Heart left ventricle (tissue), 16 donors: ENCODE measurements around the gene MRC2. TPM values are rescaled to one million over a fixed set of nuclear protein-coding genes. Genes with fewer than 3 reads are reported as not detected.

Source experiments
- ATAC-seq, 4 donors: fragments of 200-7000 bp; cut with Tn5 transposase; one replicate each; pipeline ENCODE4 v1.9.1; 2020 to 2022; ENCODE audit warnings: moderate library complexity in 4 of 4, mild to moderate bottlenecking in 3 of 4, moderate number of reproducible peaks in 1 of 4
- DNase-seq, 5 donors: peaks; one replicate each; pipeline ENCODE4 v3.0.0-alpha.2; 2020
- H3K27ac ChIP-seq, 12 donors: fragments of 200-600 bp; sonication (generic) in 4 of 12; one replicate each; pipeline versions ENCODE4 v1.5.0 to v1.8.0; 2016 to 2022; ENCODE audit warnings: mild to moderate bottlenecking in 2 of 12
- H3K27me3 ChIP-seq, 9 donors: fragments of 200-600 bp; sonication (generic) in 2 of 9; one replicate each; pipeline versions ENCODE4 v1.5.1 to v1.8.0; 2016 to 2022; ENCODE audit warnings: mild to moderate bottlenecking in 3 of 9
- H3K36me3 ChIP-seq, 9 donors: fragments of 200-600 bp; sonication (generic) in 2 of 9; one replicate each; pipeline versions ENCODE4 v1.5.0 to v1.8.0; 2018 to 2022; ENCODE audit warnings: mild to moderate bottlenecking in 2 of 9
- H3K4me1 ChIP-seq, 12 donors: fragments of 200-600 bp; sonication (generic) in 4 of 12; one replicate each; pipeline versions ENCODE4 v1.5.0 to v1.8.0; 2016 to 2022; ENCODE audit warnings: mild to moderate bottlenecking in 3 of 12
- H3K4me3 ChIP-seq, 12 donors: fragments of 200-600 bp; sonication (generic) in 4 of 12; one replicate each; pipeline versions ENCODE4 v1.5.0 to v1.8.0; 2017 to 2022; ENCODE audit warnings: mild to moderate bottlenecking in 9 of 12, moderate library complexity in 4 of 12
- H3K9me3 ChIP-seq, 12 donors: fragments of 200-600 bp; sonication (generic) in 4 of 12; one replicate each; pipeline versions ENCODE4 v1.5.0 to v1.8.0; 2016 to 2022; ENCODE audit warnings: mild to moderate bottlenecking in 1 of 12
- POLR2A ChIP-seq, 2 donors: fragments of 450-650 bp; IDR thresholded peaks; one replicate each; pipeline ENCODE4 v1.6.1; 2017; ENCODE audit warnings: antibody characterized with exemption in 2 of 2, mild to moderate bottlenecking in 2 of 2, moderate library complexity in 2 of 2
- WGBS, 4 donors: extraction: QIAGEN DNeasy Blood & Tissue Kit in 2 of 4; methylation state at CpG; one replicate each; pipeline versions ENCODE4 v1.1.5 to v1.1.7; 2013 to 2018; 5-methylcytosine and 5-hydroxymethylcytosine counted together
- intact Hi-C, 10 donors: fragments of 100-400 bp; cut with DNase I; formaldehyde crosslinking; loops; one replicate each; pipeline versions ENCODE4 v1.11.1 to v1.14.2; 2022
- polyA plus RNA-seq, 2 donors: library from polyadenylated mRNA; stranded (reverse); fragments of 200-250 nt; gene quantifications; one replicate each; pipeline ENCODE4 v1.2.3, GENCODE V29; 2013
- total RNA-seq, 9 donors: library from RNA; depleted of rRNA in 2 of 9; stranded (reverse); fragments of >200 nt in 2 of 9; fragmentation: NEBNext Ultra II Directional in 3 of 9; extraction: Animal tissue kit (Norgen Biotek cat#: 25700) in 3 of 9; gene quantifications; one replicate each; pipeline versions ENCODE4 v1.1.0 to v1.2.4, GENCODE V29; 2016 to 2023
- TF ChIP-seq, protein P1 (sequence below), 12 donors: fragments of 200-600 bp; sonication (generic) in 4 of 12; IDR thresholded peaks; one replicate each; pipeline versions ENCODE4 v1.5.0 to v1.8.0; 2018 to 2022; ENCODE audit warnings: antibody characterized with exemption in 12 of 12, mild to moderate bottlenecking in 5 of 12
- donor health status: ischemic (EF 13 %, LVEDD 7.1; RV severe dilation, severe dysfunction).
- donor health status: healthy with polysubstance abuse.
- donor health status: DM: no; HTN: yes; CAD: no.
- donor health status: DM: no; HTN: no; CAD: no.
- donor health status: ischemic (EF 25% LVEDD 6.9; RV normal size, moderate dysfunction).
- donor health status: ischemic (EF 25% LVEDD 5.7; RV mildly dilated, moderate dysfunction).
- donor health status: healthy.
- donor health status: DM: yes; HTN: yes; CAD: no.
- donor health status: ischemic (EF 35%, LVEDD 5.7; RV mildly dilated, moderate dysfunction).
- donor health status: nonischemic (EF 11% LVEDD 7.7; RV severe dilation, severe dysfunction).
- donor health status: DM: yes; HTN: yes; CAD: no.
- donor health status: PGD.
- donor health status: ischemic (EF 29% LVEDD 5.4; RV normal size, mild dysfunction).
- donor health status: nonischemic (EF 23%, LVEDD 6.1; RV moderate dilation, normal function).

Gene MRC2
- total and polyA plus RNA-seq, 11 donors: 13.1 to 50.8 (median 21.0) TPM

DNA sequence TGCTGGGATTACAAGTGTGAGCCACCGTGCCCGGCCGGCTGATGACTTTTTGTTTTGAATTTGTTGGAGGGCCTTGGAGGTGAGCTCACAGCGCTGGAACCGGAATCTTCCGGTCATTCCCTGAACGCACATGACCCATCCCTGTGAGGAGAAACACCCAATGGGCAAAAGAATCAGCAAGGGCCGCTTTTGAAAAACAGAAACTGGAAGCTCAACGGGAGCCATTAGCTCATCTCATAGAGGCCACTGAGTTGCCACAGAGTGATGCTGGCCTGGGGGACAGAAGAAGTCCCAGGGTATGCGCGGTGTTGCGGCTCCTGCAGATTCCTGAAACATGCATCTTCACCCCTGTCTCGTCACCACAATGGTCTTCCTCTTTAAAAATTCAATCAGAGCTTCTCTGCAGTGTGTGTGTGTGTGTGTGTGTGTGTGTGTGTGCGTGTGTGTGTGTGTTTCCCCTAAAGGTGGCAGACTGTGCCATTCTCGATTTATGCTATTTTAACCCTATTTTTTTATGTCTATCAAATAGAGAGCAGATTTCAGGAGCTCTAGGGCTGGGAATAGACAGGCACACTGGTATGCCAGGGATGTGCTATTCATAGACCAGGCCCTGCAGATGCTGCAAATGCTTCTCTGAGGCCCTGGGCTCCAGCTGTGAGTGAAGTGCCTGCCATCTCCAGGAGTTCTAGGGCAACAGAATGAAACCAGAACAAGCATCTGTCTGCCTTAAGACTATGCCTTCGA lies 112.3 kb downstream of the MRC2 start:
- Histone ChIP-seq H3K36me3 (no peaks in the 10 kb centered on the region), H3K4me1 (no peaks in the 10 kb centered on the region), H3K27me3 (no peaks in the 10 kb centered on the region), H3K9me3 (no peaks in the 10 kb centered on the region), H3K4me3 (no peak overlapping the region), H3K27ac (no peak overlapping the region)
- 76 to 82% (median 78%) methylated on average over 16 of the region's 16 CpGs for WGBS, 4 donors
- intact Hi-C loops: no loop called here
- DNase-seq: peak in 1 of 5 donors; percentile 38
- TF ChIP-seq, protein P1, sequence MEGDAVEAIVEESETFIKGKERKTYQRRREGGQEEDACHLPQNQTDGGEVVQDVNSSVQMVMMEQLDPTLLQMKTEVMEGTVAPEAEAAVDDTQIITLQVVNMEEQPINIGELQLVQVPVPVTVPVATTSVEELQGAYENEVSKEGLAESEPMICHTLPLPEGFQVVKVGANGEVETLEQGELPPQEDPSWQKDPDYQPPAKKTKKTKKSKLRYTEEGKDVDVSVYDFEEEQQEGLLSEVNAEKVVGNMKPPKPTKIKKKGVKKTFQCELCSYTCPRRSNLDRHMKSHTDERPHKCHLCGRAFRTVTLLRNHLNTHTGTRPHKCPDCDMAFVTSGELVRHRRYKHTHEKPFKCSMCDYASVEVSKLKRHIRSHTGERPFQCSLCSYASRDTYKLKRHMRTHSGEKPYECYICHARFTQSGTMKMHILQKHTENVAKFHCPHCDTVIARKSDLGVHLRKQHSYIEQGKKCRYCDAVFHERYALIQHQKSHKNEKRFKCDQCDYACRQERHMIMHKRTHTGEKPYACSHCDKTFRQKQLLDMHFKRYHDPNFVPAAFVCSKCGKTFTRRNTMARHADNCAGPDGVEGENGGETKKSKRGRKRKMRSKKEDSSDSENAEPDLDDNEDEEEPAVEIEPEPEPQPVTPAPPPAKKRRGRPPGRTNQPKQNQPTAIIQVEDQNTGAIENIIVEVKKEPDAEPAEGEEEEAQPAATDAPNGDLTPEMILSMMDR (IDR thresholded peaks at IDR 0.05): no peak
- TF ChIP-seq POLR2A (IDR thresholded peaks at IDR 0.05): no peak
- peak in 3 of 4 donors; percentile 74 to 86 (median 85) for ATAC-seq

DNA sequence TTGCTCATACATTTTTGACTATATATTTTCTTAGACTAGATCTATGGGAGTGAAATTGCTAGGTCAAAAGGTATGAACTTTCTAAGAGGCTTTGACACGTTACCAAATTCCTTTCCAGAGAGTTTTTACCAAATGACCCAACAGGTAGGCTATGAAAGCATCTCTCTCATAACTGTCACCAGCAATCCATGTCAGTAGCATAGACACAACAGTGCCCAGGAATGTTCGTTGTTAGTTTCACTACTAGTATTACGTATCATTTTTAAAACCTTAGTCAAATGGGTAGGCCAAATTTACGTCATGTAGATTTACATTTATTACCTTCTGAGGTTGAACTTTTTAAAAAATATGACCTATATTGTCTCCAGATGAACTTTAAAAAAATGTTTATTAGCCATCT lies 113.8 kb downstream of the MRC2 start:
- H3K4me3 ChIP-seq: no peak overlapping the region
- TF ChIP-seq, protein P1 (IDR thresholded peaks at IDR 0.05): no peak
- TF ChIP-seq POLR2A (IDR thresholded peaks at IDR 0.05): no peak

More for the DNA sequence above, 113.8 kb downstream of the MRC2 start:
- DNase-seq: no peak
- H3K4me1 ChIP-seq: no peaks in the 10 kb centered on the region
- ATAC-seq: no peak
- intact Hi-C loops: no loop called here
- H3K36me3 ChIP-seq: no peaks in the 10 kb centered on the region
- H3K9me3 ChIP-seq: no peaks in the 10 kb centered on the region
- 92 to 95% (median 94%) methylated on average over 4 of the region's 4 CpGs for WGBS, 4 donors
- no peaks in the 10 kb centered on the region for H3K27me3 ChIP-seq
- H3K27ac ChIP-seq: no peak overlapping the region

Other genes starting within 250 kb of the MRC2 start
- not detected for gene EFCAB3, start 247.1 kb upstream of the MRC2 start, total RNA-seq
- gene EFCAB3, start 247.1 kb upstream of the MRC2 start, polyA plus RNA-seq: not detected
- gene METTL2A, start 203.8 kb upstream of the MRC2 start, total RNA-seq: 10 to 100 TPM; 13.2 to 19.8 (median 15.3) TPM
- 10 to 100 TPM in 1 of 2 donors, 1 to 10 TPM in 1; 7.9 to 24.5 TPM for gene METTL2A, start 203.8 kb upstream of the MRC2 start, polyA plus RNA-seq
- 10 to 100 TPM; 24.5 to 36.8 (median 29.6) TPM for gene TLK2, start 148.8 kb upstream of the MRC2 start, total RNA-seq
- gene TLK2, start 148.8 kb upstream of the MRC2 start, polyA plus RNA-seq: 10 to 100 TPM; 11.0 to 20.5 TPM
- gene MARCHF10, start 180.6 kb downstream of the MRC2 start, total RNA-seq: not detected
- not detected for gene MARCHF10, start 180.6 kb downstream of the MRC2 start, polyA plus RNA-seq